Liver (tissue), 9 donors: ENCODE results near the gene TUBB3. TPM values are rescaled to one million over a fixed set of nuclear protein-coding genes. Genes with fewer than 3 reads are reported as not detected.

Experiments
- DNase-seq: peaks from one replicate; pipeline ENCODE4 v3.0.0-alpha.2; 2017; ENCODE audit warnings: low spot score
- H3K27ac ChIP-seq, 2 donors: one replicate each; pipeline ENCODE4 v1.7.0; 2013; ENCODE audit warnings: inconsistent platforms in 2 of 2, low read length in 2 of 2, control low read depth in 1 of 2, low read depth in 1 of 2, mild to moderate bottlenecking in 1 of 2
- H3K27me3 ChIP-seq, 4 donors: one replicate each; pipeline versions ENCODE4 v1.6.1 to v1.7.0; 2013; ENCODE audit warnings: low read length in 3 of 4, inconsistent platforms in 1 of 4, mild to moderate bottlenecking in 1 of 4, moderate library complexity in 1 of 4; ENCODE audit not compliant: control insufficient read depth in 4 of 4, insufficient read depth in 4 of 4
- H3K36me3 ChIP-seq, 4 donors: one replicate each; pipeline versions ENCODE4 v1.6.1 to v1.7.0; 2013; ENCODE audit warnings: low read length in 3 of 4, mild to moderate bottlenecking in 3 of 4, low read depth in 1 of 4, moderate library complexity in 1 of 4; ENCODE audit not compliant: control insufficient read depth in 4 of 4, insufficient read depth in 3 of 4
- H3K4me1 ChIP-seq, 4 donors: one replicate each; pipeline versions ENCODE4 v1.6.1 to v1.7.0; 2013; ENCODE audit warnings: low read length in 3 of 4, mild to moderate bottlenecking in 3 of 4, moderate library complexity in 1 of 4; ENCODE audit not compliant: control insufficient read depth in 4 of 4, insufficient read depth in 4 of 4
- H3K4me3 ChIP-seq, 3 donors: one replicate each; pipeline versions ENCODE4 v1.6.1 to v1.7.0; 2013; ENCODE audit warnings: low read length in 3 of 3, control low read depth in 1 of 3, low read depth in 1 of 3, mild to moderate bottlenecking in 1 of 3
- H3K9ac ChIP-seq, 2 donors: one replicate each; pipeline ENCODE4 v1.7.0; 2013; ENCODE audit warnings: low read length in 2 of 2, mild to moderate bottlenecking in 2 of 2, moderate library complexity in 2 of 2, control low read depth in 1 of 2, low read depth in 1 of 2
- H3K9me3 ChIP-seq, 4 donors: one replicate each; pipeline versions ENCODE4 v1.6.1 to v1.7.0; 2013; ENCODE audit warnings: low read length in 3 of 4; ENCODE audit not compliant: control insufficient read depth in 4 of 4
- ATF3 ChIP-seq: IDR thresholded peaks from 2 replicates; pipeline ENCODE4 v1.6.1; 2016; ENCODE audit warnings: antibody characterized with exemption
- CTCF ChIP-seq: fragments of 150-350 bp; IDR thresholded peaks from 2 replicates; pipeline ENCODE4 v1.5.1; 2017; ENCODE audit warnings: improper control_type of control experiment, low read depth, low read length; ENCODE audit not compliant: missing input control
- FOXA1 ChIP-seq: IDR thresholded peaks from 2 replicates; pipeline ENCODE4 v1.6.1; 2016; ENCODE audit warnings: antibody characterized with exemption
- FOXA2 ChIP-seq: IDR thresholded peaks from 2 replicates; pipeline ENCODE4 v1.6.1; 2016; ENCODE audit warnings: antibody characterized with exemption
- MAX ChIP-seq: IDR thresholded peaks from 2 replicates; pipeline ENCODE4 v1.6.1; 2016; ENCODE audit warnings: antibody characterized with exemption
- REST ChIP-seq: IDR thresholded peaks from 2 replicates; pipeline ENCODE4 v1.6.1; 2016; ENCODE audit warnings: antibody characterized with exemption, mild to moderate bottlenecking
- RXRA ChIP-seq, 2 donors: IDR thresholded peaks; 2 replicates each; pipeline ENCODE4 v1.6.1; 2017 to 2018; ENCODE audit warnings: antibody characterized with exemption in 2 of 2, mild to moderate bottlenecking in 1 of 2
- SP1 ChIP-seq: IDR thresholded peaks from 2 replicates; pipeline ENCODE4 v1.6.1; 2018; ENCODE audit warnings: antibody characterized with exemption, mild to moderate bottlenecking
- YY1 ChIP-seq: IDR thresholded peaks from 2 replicates; pipeline ENCODE4 v1.6.1; 2016; ENCODE audit warnings: antibody characterized with exemption, mild to moderate bottlenecking
- ZBTB33 ChIP-seq: IDR thresholded peaks from 2 replicates; pipeline ENCODE4 v1.6.1; 2016; ENCODE audit warnings: antibody characterized with exemption
- WGBS: extraction: QIAGEN DNeasy Blood & Tissue Kit; methylation state at CpG from one replicate; pipeline ENCODE4 v1.1.7; 2013; 5-methylcytosine and 5-hydroxymethylcytosine counted together
- polyA plus RNA-seq, 2 donors: library from polyadenylated mRNA; stranded (reverse) in 1 of 2; unstranded in 1 of 2; fragments of 200-250 nt in 1 of 2; fragments of >200 nt in 1 of 2; fragmentation: Nextera tagmentation in 1 of 2; extraction: Ambion mirVana in 1 of 2; gene quantifications; one replicate each; pipeline versions ENCODE4 v1.2.1 to v1.2.3, GENCODE V29; 2013 to 2015
- total RNA-seq, 2 donors: library from RNA; depleted of rRNA; stranded (reverse); fragments of >200 nt; gene quantifications; one replicate each; pipeline ENCODE4 v1.2.3, GENCODE V29; 2014
- donor health status: healthy.
- donor health status: healthy.
- donor health status: healthy.
- donor health status: healthy.
- donor health status: healthy.

TUBB3 gene
- total and polyA plus RNA-seq, 4 donors = 0.17 to 0.89 (median 0.25) TPM; not detected in 1

GRCh38 chr16:89892055-89892630 lies 31.0 kb upstream of the TUBB3 start:
- Histone ChIP-seq H3K4me3 (no peak overlapping the region), H3K9me3 (no peaks in the 10 kb centered on the region), H3K27me3 (no peaks in the 10 kb centered on the region), H3K27ac (no peak overlapping the region), H3K4me1 (no peaks in the 10 kb centered on the region), H3K9ac (no peak overlapping the region), H3K36me3 (peaks cover 44 to 74% (median 50%) of the 10 kb centered on the region in 4 donors)
- no peak for TF ChIP-seq ATF3
- WGBS = 95% methylated on average over 18 of the region's 18 CpGs
- no peak for DNase-seq

- Histone ChIP-seq H3K4me1 (no peaks in the 10 kb centered on the region), H3K9me3 (no peaks in the 10 kb centered on the region), H3K27ac (no peak overlapping the region), H3K4me3 (no peak overlapping the region), H3K36me3 (peaks cover 40 to 73% (median 46%) of the 10 kb centered on the region in 4 donors), H3K27me3 (no peaks in the 10 kb centered on the region), H3K9ac (no peak overlapping the region)
- no peak for DNase-seq
- WGBS = 97% methylated on average over 9 of the region's 9 CpGs
- no peak for TF ChIP-seq YY1
- no peak for TF ChIP-seq ZBTB33
- no peak for TF ChIP-seq MAX
- TF ChIP-seq FOXA1 = no peak
- TF ChIP-seq REST = no peak
- no peak for TF ChIP-seq CTCF
- TF ChIP-seq SP1 = no peak
- no peak for TF ChIP-seq FOXA2
- TF ChIP-seq RXRA (IDR thresholded peaks at IDR 0.05) = no peak
These were observed 30.5 kb upstream of the TUBB3 start for GRCh38 chr16:89892635-89893034.
